ENCODE results near the gene DESI1. TPM values are rescaled to one million over a fixed set of nuclear protein-coding genes. Genes with fewer than 3 reads are reported as not detected.

Gene DESI1
- total and polyA plus RNA-seq, 2 of the 13 experiments (the other 11 are each of a cell fraction or from before 2014, with no cell fraction given), result 21.6 to 29.2 TPM

DNA sequence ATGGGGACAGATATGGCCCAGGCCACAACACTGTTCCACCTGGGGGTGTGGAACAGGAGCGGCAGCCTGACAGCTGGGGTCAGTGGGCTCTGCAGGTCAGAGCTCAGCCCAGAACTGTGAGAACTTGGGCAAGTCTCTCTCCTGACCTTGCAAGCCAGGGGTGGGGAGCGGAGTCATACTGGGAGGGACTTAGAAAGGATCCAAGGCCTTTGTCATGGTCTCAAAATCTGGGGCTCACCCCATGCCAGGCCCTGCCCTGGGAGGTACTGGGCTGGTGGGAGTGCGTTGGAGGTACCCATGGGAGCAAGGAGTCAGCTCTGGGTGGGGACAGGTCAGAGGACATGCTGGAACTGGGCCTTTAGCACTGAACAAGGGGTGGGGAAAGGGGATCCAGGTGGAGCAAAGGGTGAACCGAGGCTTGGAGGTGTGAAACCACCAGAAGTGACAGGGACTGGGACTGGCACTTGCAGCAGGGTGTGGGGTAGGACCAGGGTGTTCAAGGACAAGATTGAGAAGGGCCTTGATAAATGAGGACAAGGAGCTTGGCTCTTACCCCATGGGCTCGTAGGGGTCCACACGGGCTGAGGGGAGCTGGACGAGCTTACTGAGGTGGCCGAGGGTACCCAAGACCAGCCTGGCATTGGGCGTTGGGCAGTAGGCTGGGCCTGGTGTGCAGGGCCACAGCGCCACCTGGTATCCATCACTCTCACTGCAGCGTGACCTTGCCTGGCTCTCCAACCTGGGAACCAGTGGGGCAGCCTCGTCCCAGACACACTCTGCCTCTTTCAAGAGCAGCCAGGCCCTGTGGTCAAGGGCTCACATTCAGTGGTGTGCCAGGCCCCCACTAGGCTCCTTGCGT lies 23.8 kb downstream of the DESI1 start:
- Histone ChIP-seq H3K4me2 (ENCODE audit: low read depth, low read length) (no peak overlapping the region), H3K36me3 (replicated peaks in 1 of 2; ENCODE audit: control insufficient read depth in 1 of 2, insufficient read depth in 2 of 2, low read length in 2 of 2) (peaks cover 3 to 8% of the 10 kb centered on the region in 2 experiments; a peak in 4 of 5 replicates), H4K20me1 (ENCODE audit: insufficient read depth, low read length) (no peaks in the 10 kb centered on the region), H3K4me3 (replicated peaks in 1 of 3; ENCODE audit: insufficient read depth in 1 of 3, low read depth in 2 of 3, low read length in 3 of 3) (no peak overlapping the region), H3K4me1 (ENCODE audit: insufficient read depth, low read length) (peaks cover 27% of the 10 kb centered on the region), H3K27me3 (ENCODE audit: control insufficient read depth in 1 of 2, insufficient read depth in 2 of 2, low read length in 2 of 2) (no peaks in the 10 kb centered on the region), H3K79me2 (ENCODE audit: insufficient read depth, low read length) (no peaks in the 10 kb centered on the region), H3K9ac (ENCODE audit: insufficient read depth, low read depth, low read length) (no peak overlapping the region), H3K9me3 (ENCODE audit: low read length) (no peaks in the 10 kb centered on the region), H3K27ac (ENCODE audit: extremely low read length, insufficient read depth, low read length) (no peak overlapping the region), H2AFZ (ENCODE audit: low read length) (no peak overlapping the region)
- ChIA-PET POLR2A (interaction anchor here (0.8 to 1.2 kb wide), 3 partner anchors 22 to 39 kb away, joined by 3 read pairs; partner anchors contain the start of genes DESI1 and XRCC6), CTCF (ENCODE audit: low intra/inter-chr PET ratio, low total read pairs) (interaction anchor here (0.7 to 4.8 kb wide), 4 partner anchors 20 to 70 kb away, joined by 3 to 77 read pairs (median 6); partner anchors contain the start of gene POLR3H)
- ATAC-seq (peak; percentile 91), FAIRE-seq (peak; percentile 71), DNase-seq (ENCODE audit: low spot score) (peak; percentile 39)
- in situ Hi-C loops (cut with HindIII; ENCODE audit: extremely low pct_ligation_motif_present, low pct_unique_long_range_greater_than_20kb) (no loop called here), intact Hi-C loops (cut with micrococcal nuclease; ENCODE audit: unreplicated experiment) (loop anchor here (2.0 kb wide), 1 partner anchor 20 kb away; no protein-coding TSS in a partner anchor)
- 50% methylated on average over 7 of the region's 13 CpGs for WGBS (ENCODE audit: low lambda C conversion rate)
- BruUV-seq (replicated peaks), result no TSS peak
- TF ChIP-seq ZNF784 (CRISPR knock-in tag; IDR thresholded peaks at IDR 0.05; ENCODE audit: borderline replicate concordance), result no peak
- TF ChIP-seq SALL1 (CRISPR knock-in tag; IDR thresholded peaks at IDR 0.05), result peak; percentile 68; the same call in 1 of the 2 replicates
- no peak for TF ChIP-seq HNRNPUL1 (IDR thresholded peaks at IDR 0.05; ENCODE audit: low read depth, low read length)
- TF ChIP-seq TBX2 (CRISPR knock-in tag; IDR thresholded peaks at IDR 0.05; ENCODE audit: borderline replicate concordance), result peak; percentile 35; the same call in 1 of the 2 replicates
- peak; percentile 58; the same call in 1 of the 2 replicates for TF ChIP-seq FOXO1 (CRISPR knock-in tag; IDR thresholded peaks at IDR 0.05)
- 0 out of 2 replicates have a peak, but pooled peaks have one; percentile 26 for TF ChIP-seq ZNF567 (CRISPR knock-in tag; IDR thresholded peaks at IDR 0.05; ENCODE audit: borderline replicate concordance)
- TF ChIP-seq, protein P1, sequence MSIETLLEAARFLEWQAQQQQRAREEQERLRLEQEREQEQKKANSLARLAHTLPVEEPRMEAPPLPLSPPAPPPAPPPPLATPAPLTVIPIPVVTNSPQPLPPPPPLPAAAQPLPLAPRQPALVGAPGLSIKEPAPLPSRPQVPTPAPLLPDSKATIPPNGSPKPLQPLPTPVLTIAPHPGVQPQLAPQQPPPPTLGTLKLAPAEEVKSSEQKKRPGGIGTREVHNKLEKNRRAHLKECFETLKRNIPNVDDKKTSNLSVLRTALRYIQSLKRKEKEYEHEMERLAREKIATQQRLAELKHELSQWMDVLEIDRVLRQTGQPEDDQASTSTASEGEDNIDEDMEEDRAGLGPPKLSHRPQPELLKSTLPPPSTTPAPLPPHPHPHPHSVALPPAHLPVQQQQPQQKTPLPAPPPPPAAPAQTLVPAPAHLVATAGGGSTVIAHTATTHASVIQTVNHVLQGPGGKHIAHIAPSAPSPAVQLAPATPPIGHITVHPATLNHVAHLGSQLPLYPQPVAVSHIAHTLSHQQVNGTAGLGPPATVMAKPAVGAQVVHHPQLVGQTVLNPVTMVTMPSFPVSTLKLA (IDR thresholded peaks at IDR 0.05), result no peak
- no peak for TF ChIP-seq ISL2 (CRISPR knock-in tag; IDR thresholded peaks at IDR 0.05)
- no peak for TF ChIP-seq KIAA2018 (CRISPR knock-in tag; IDR thresholded peaks at IDR 0.05; ENCODE audit: borderline replicate concordance)
- no peak for TF ChIP-seq IKZF5 (CRISPR knock-in tag; IDR thresholded peaks at IDR 0.05)

Measured in HepG2 (cell line).